ENCODE results near the gene NBAS. TPM values are rescaled to one million over a fixed set of nuclear protein-coding genes. Genes with fewer than 3 reads are reported as not detected.

Gene NBAS
- total and polyA plus RNA-seq, 2 of the 4 experiments (the other 2 are of a cell fraction): 22.3 to 105 TPM

GRCh38 chr2:15369129-15369528, 192.0 kb downstream of the NBAS start:
- peaks cover 13% of the 10 kb centered on the region for H3K36me3 ChIP-seq (ENCODE audit: control insufficient read depth, insufficient read depth, low read length)
- no peaks in the 10 kb centered on the region for H3K4me1 ChIP-seq (ENCODE audit: control insufficient read depth, insufficient read depth, low read length)
- no peak overlapping the region for H2AK5ac ChIP-seq (ENCODE audit: low read depth, low read length)
- H3K27ac ChIP-seq (ENCODE audit: insufficient read depth, low read length): no peak overlapping the region
- H3K4me3 ChIP-seq (ENCODE audit: insufficient read depth, low read depth, low read length): no peak overlapping the region
- H2BK120ac ChIP-seq (ENCODE audit: low read depth, low read length): no peak overlapping the region
- no peak overlapping the region for H2BK5ac ChIP-seq (ENCODE audit: low read depth, low read length, poor library complexity, severe bottlenecking)
- WGBS, 2 experiments (ENCODE audit: extremely low coverage in 2 of 2, insufficient read length in 1 of 2): no CpG with 5 or more reads among the region's 2 CpGs
- no peaks in the 10 kb centered on the region for H3K9me1 ChIP-seq (ENCODE audit: insufficient read depth, low read length)
- no peak overlapping the region for H3K14ac ChIP-seq (replicated peaks; ENCODE audit: low read depth, low read length)
- no peak overlapping the region for H2BK20ac ChIP-seq (ENCODE audit: low read depth, low read length)
- H3K18ac ChIP-seq (ENCODE audit: low read depth, low read length): no peak overlapping the region
- H3K9me3 ChIP-seq (ENCODE audit: control insufficient read depth, insufficient read depth, low read length): no peaks in the 10 kb centered on the region
- H2AK9ac ChIP-seq (replicated peaks; ENCODE audit: low read depth, low read length, poor library complexity): no peak overlapping the region
- no peak overlapping the region for H3K4me2 ChIP-seq (ENCODE audit: low read depth, low read length)
- DNase-seq: no peak
- no peak overlapping the region for H3K56ac ChIP-seq (ENCODE audit: extremely low read depth, insufficient read depth, low read length)
- H3K79me1 ChIP-seq (ENCODE audit: low read depth in 1 of 2, low read length in 2 of 2): no peaks in the 10 kb centered on the region; a peak in 1 of 4 replicates
- dilution Hi-C loops (cut with HindIII; ENCODE audit: low sequenced_read_pairs, unreplicated experiment): no loop called here
- intact Hi-C loops (cut with micrococcal nuclease): no loop called here
- no peak for ATAC-seq (ENCODE audit: low read depth)
- no peak overlapping the region for H2BK15ac ChIP-seq (ENCODE audit: low read depth, low read length)
- no peak overlapping the region for H3K4ac ChIP-seq (ENCODE audit: low read depth, low read length)
- no peak overlapping the region for H3K9ac ChIP-seq (ENCODE audit: low read depth, low read length)
- in situ Hi-C loops (cut with MboI; ENCODE audit: low sequenced_read_pairs): no loop called here
- no peak for TF ChIP-seq MAZ (IDR thresholded peaks at IDR 0.05; ENCODE audit: borderline replicate concordance, low read depth, low read length)
- TF ChIP-seq NFE2L2 (IDR thresholded peaks at IDR 0.05; ENCODE audit: low read depth, low read length): no peak
- TF ChIP-seq ELK1 (IDR thresholded peaks at IDR 0.05; ENCODE audit: borderline replicate concordance, low read depth, low read length): no peak
- TF ChIP-seq RFX5 (IDR thresholded peaks at IDR 0.05; ENCODE audit: low read depth, low read length): no peak
- TF ChIP-seq CTCF (conservative IDR thresholded peaks at IDR 0.05; ENCODE audit: low read depth, low read length): no peak
- TF ChIP-seq MXI1 (IDR thresholded peaks at IDR 0.05; ENCODE audit: borderline replicate concordance, low read depth, low read length): no peak
- no peak for TF ChIP-seq CEBPB (IDR thresholded peaks at IDR 0.05; ENCODE audit: low read depth, low read length)
- no peak for TF ChIP-seq FOS (IDR thresholded peaks at IDR 0.05; ENCODE audit: low read depth, low read length)
- TF ChIP-seq MAFK (IDR thresholded peaks at IDR 0.05; ENCODE audit: low read depth, low read length): no peak
- no peak for TF ChIP-seq USF2 (IDR thresholded peaks at IDR 0.05; ENCODE audit: low read depth, low read length)
- no peak for TF ChIP-seq POLR2A (IDR thresholded peaks at IDR 0.05; ENCODE audit: low read depth, low read length)
- no peak for TF ChIP-seq RCOR1 (IDR thresholded peaks at IDR 0.05; ENCODE audit: insufficient replicate concordance, low read length)
- TF ChIP-seq RAD21 (IDR thresholded peaks at IDR 0.05; ENCODE audit: low read length): no peak
- no peak overlapping the region for H4K91ac ChIP-seq (ENCODE audit: insufficient read depth, low read depth, low read length)
- ChIA-PET POLR2A (ENCODE audit: unreplicated experiment) (no interaction called here), CTCF (no interaction called here)
- no peak overlapping the region for H4K5ac ChIP-seq (ENCODE audit: low read depth, low read length)
- no peaks in the 10 kb centered on the region for H4K20me1 ChIP-seq (ENCODE audit: insufficient read depth, low read length)
- no peak overlapping the region for H2AFZ ChIP-seq (replicated peaks; ENCODE audit: low read length, poor library complexity)
- no peak overlapping the region for H4K8ac ChIP-seq (ENCODE audit: low read depth in 2 of 2, low read length in 2 of 2)
- no peak overlapping the region for H3K23ac ChIP-seq (ENCODE audit: low read depth, low read length)
- BruUV-seq (replicated peaks): no TSS peak
- H3K27me3 ChIP-seq (ENCODE audit: control insufficient read depth, insufficient read depth, low read length): no peaks in the 10 kb centered on the region

Data from IMR-90 (cell line).